CD4-positive, CD25-positive, alpha-beta regulatory T cell (primary cell): Measurements from ENCODE around the gene SLC1A7. TPM values are rescaled to one million over a fixed set of nuclear protein-coding genes. Genes with fewer than 3 reads are reported as not detected.

ENCODE experiments used
- ATAC-seq, 2 donors: fragments of 150-1000 bp; cut with Tn5 transposase; one replicate each; pipeline ENCODE4 v1.10.0; 2021; ENCODE audit warnings: low read depth in 2 of 2, moderate number of reproducible peaks in 2 of 2, moderate library complexity in 1 of 2
- DNase-seq, 3 donors: peaks; one replicate each; pipeline versions ENCODE4 v3.0.0 to v3.0.0-alpha.2; 2012 to 2022; ENCODE audit warnings: mixed read lengths in 1 of 3
- H3K27ac ChIP-seq: one replicate; pipeline ENCODE4 v1.7.0; 2013; ENCODE audit warnings: mild to moderate bottlenecking, low read length; ENCODE audit not compliant: insufficient read depth, poor library complexity, severe bottlenecking
- H3K27me3 ChIP-seq: one replicate; pipeline ENCODE4 v1.7.0; 2013; ENCODE audit warnings: low read length; ENCODE audit not compliant: control insufficient read depth, insufficient read depth
- H3K36me3 ChIP-seq: one replicate; pipeline ENCODE4 v1.7.0; 2013; ENCODE audit warnings: mild to moderate bottlenecking, low read length, moderate library complexity; ENCODE audit not compliant: control insufficient read depth, insufficient read depth
- H3K4me1 ChIP-seq: 2 replicates; pipeline ENCODE4 v1.7.0; 2013; ENCODE audit warnings: mild to moderate bottlenecking, low read length; ENCODE audit not compliant: insufficient read depth, control insufficient read depth, poor library complexity, severe bottlenecking
- H3K4me3 ChIP-seq: one replicate; pipeline ENCODE4 v1.7.0; 2013; ENCODE audit warnings: low read depth, mild to moderate bottlenecking, low read length, moderate library complexity
- H3K9me3 ChIP-seq, 2 experiments: 1 replicate in 1 of 2; 2 replicates in 1 of 2; pipeline ENCODE4 v1.7.0; 2013; ENCODE audit warnings: low read length in 2 of 2, mild to moderate bottlenecking in 1 of 2, moderate library complexity in 1 of 2; ENCODE audit not compliant: control insufficient read depth in 2 of 2
- H3K27ac Mint-ChIP-seq, 3 donors: one replicate each; pipeline ENCODE4 v1.8.0; 2020 to 2022; ENCODE audit warnings: mild to moderate bottlenecking in 3 of 3, mixed read lengths in 3 of 3, moderate library complexity in 2 of 3
- H3K27me3 Mint-ChIP-seq: one replicate; pipeline ENCODE4 v1.8.0; 2022; ENCODE audit warnings: mild to moderate bottlenecking, mixed read lengths
- H3K36me3 Mint-ChIP-seq: one replicate; pipeline ENCODE4 v1.8.0; 2020; ENCODE audit warnings: mixed read lengths
- H3K4me1 Mint-ChIP-seq, 4 donors: one replicate each; pipeline ENCODE4 v1.8.0; 2020 to 2022; ENCODE audit warnings: mixed read lengths in 4 of 4, mild to moderate bottlenecking in 1 of 4
- H3K4me3 Mint-ChIP-seq, 4 donors: one replicate each; pipeline ENCODE4 v1.8.0; 2020 to 2022; ENCODE audit warnings: mild to moderate bottlenecking in 4 of 4, mixed read lengths in 4 of 4, moderate library complexity in 3 of 4
- H3K9me3 Mint-ChIP-seq, 7 donors: one replicate each; pipeline ENCODE4 v1.8.0; 2020 to 2022; ENCODE audit warnings: mixed read lengths in 7 of 7, mild to moderate bottlenecking in 3 of 7, moderate library complexity in 2 of 7
- polyA plus RNA-seq, 4 donors: library from polyadenylated mRNA; unstranded; fragments of 300-500 nt; fragmentation: Illumina TruSeq; gene quantifications; one replicate each; pipeline ENCODE4 v1.2.3, GENCODE V29; 2021
- total RNA-seq: library from RNA; stranded (reverse); gene quantifications from one replicate; pipeline ENCODE4 v1.2.3, GENCODE V29; 2022

Gene SLC1A7
- total and polyA plus RNA-seq, 5 donors from 2014 or later: not detected

DNA sequence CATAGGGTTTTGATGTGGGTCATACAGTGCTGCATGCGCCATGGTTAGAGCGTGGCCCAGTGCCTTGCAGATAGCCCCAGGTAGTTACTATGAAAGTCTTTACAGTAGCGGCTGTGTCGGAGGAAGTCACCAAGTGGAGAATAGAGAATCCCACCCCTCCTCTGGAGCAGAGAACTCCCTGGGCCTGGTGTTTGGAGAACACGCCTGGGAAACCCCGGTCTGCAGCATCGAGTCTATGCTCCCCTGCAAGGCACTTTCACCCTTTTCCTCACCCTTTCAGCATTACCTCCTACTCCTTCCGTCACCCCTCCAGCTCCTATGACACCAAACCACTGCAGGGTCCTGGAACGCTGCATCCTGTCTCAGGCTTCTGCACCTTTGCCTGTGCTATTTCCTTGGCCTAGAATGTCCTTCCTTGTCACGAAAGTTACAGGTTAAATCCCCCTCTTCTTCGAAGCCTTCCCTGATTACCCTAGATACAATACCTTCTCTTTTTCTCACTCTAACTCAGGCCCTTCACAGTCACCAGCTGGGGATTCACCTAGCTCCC lies 2.7 kb upstream of the SLC1A7 start:
- H3K36me3 Mint-ChIP-seq: no peaks in the 10 kb centered on the region
- no peaks in the 10 kb centered on the region for H3K27me3 ChIP-seq
- no peak overlapping the region for H3K27ac Mint-ChIP-seq
- H3K9me3 ChIP-seq: no peaks in the 10 kb centered on the region
- H3K4me3 Mint-ChIP-seq: no peak overlapping the region
- no peak overlapping the region for H3K27ac ChIP-seq
- H3K4me3 ChIP-seq: no peak overlapping the region
- H3K4me1 ChIP-seq: no peaks in the 10 kb centered on the region
- H3K27me3 Mint-ChIP-seq: no peaks in the 10 kb centered on the region
- no peak for ATAC-seq
- H3K36me3 ChIP-seq: no peaks in the 10 kb centered on the region
- DNase-seq: no peak
- peaks cover 0 to 3% (median 0%) of the 10 kb centered on the region in 4 donors for H3K4me1 Mint-ChIP-seq
- peaks cover 0 to 2% (median 0%) of the 10 kb centered on the region in 7 donors for H3K9me3 Mint-ChIP-seq

DNA sequence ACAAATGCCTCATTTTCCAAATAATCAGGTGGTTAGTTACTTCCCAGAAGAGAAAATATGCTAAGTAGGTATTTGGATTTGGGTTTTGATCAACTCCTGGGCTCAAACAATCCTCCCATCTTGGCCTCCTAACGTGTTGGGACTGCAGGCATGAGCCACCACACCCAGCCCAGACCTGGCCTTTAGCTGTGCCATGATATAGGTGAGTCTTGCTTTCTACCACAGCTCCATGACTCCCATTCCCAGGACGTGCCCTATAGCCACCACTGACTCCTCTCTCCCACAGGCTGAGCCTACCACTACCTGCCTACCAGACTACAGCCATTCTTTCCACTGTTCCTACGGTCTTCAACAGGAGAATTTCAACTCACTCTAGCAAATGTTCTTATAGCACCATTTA lies 1.8 kb upstream of the SLC1A7 start:
- Mint-ChIP-seq H3K27ac (no peak overlapping the region), H3K36me3 (no peaks in the 10 kb centered on the region), H3K27me3 (no peaks in the 10 kb centered on the region), H3K4me1 (peaks cover 0 to 3% (median 0%) of the 10 kb centered on the region in 4 donors), H3K9me3 (peaks cover 0 to 2% (median 0%) of the 10 kb centered on the region in 7 donors), H3K4me3 (no peak overlapping the region)
- Histone ChIP-seq H3K27me3 (no peaks in the 10 kb centered on the region), H3K4me1 (no peaks in the 10 kb centered on the region), H3K36me3 (no peaks in the 10 kb centered on the region), H3K27ac (no peak overlapping the region), H3K9me3 (no peaks in the 10 kb centered on the region), H3K4me3 (no peak overlapping the region)
- no peak for ATAC-seq
- DNase-seq: no peak

DNA sequence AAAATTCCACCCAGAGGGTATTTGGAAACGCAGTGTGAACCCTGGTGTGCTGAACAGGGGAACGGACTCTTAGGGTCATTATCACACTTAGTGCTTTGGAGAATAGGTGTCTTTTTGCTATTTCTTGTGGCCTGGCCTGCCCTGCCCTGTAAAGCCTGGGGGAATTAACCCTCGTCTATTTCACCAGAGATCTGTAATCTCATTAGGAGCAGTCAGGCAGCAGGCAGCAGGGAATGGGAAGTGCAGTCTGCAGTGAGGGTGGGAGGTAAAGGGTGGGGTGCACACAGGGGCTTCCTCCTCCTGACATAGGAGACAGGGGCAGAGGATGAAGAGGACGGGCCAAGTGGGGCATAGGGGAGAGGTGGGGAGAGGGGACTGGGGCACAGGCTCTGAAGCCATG lies 1.1 kb upstream of the SLC1A7 start:
- Mint-ChIP-seq H3K27me3 (no peaks in the 10 kb centered on the region), H3K36me3 (no peaks in the 10 kb centered on the region), H3K27ac (no peak overlapping the region), H3K4me3 (no peak overlapping the region), H3K9me3 (peaks cover 0 to 2% (median 0%) of the 10 kb centered on the region in 7 donors), H3K4me1 (peaks cover 0 to 3% (median 0%) of the 10 kb centered on the region in 4 donors)
- DNase-seq (no peak), ATAC-seq (no peak)
- no peaks in the 10 kb centered on the region for H3K4me1 ChIP-seq
- H3K27me3 ChIP-seq: no peaks in the 10 kb centered on the region
- no peaks in the 10 kb centered on the region for H3K36me3 ChIP-seq
- no peak overlapping the region for H3K27ac ChIP-seq
- H3K4me3 ChIP-seq: no peak overlapping the region
- no peaks in the 10 kb centered on the region for H3K9me3 ChIP-seq

DNA sequence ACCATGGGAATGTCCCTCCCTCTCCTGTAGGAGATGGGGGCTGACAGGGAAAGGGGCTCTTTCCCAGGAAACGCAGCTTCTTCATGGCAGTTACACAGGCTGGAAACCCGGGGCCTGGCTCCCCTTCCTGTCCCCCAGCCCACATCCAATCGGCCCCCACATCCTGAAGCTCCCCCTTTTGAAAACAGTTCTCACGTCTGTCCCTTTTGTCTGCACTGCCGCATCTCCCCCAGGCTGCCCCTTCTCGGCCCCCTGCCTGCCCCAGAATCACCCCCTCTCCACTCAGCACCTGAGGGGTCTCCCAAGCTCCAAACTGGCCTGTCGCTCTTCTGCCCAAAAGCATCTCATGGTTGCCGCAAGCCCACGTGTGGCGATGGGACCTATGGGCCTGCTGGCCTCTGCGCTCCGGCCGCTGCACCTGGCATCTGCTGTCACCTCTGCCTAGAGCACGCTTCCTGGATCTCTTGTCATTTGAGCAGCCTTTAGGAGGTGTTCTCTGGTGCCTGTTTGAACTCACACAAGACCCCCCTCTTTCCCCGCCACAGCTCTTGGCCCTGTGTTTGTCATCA lies 867 bp downstream of the SLC1A7 start:
- H3K27me3 ChIP-seq: no peaks in the 10 kb centered on the region
- Mint-ChIP-seq H3K9me3 (peaks cover 0 to 6% (median 2%) of the 10 kb centered on the region in 7 donors), H3K27me3 (no peaks in the 10 kb centered on the region)

DNA sequence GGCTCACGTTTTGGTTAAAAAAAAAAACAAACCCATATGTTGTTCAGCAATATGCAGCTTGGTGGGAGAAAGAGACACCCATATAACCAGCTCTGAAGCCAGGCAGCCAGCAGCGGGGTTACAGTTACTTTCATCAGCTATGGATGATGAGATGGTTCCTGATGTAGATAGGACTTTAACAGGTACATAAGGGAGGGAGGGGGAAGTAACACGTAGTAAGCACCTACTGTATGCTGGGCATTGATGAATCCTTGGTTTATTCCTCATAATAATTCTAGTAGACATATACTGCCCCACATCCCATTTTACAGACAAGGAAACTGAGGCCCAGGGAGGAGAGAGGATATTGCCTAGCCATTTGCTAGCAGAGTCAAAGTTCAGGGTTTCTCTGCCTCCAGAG lies 2.0 kb downstream of the SLC1A7 start:
- Histone ChIP-seq H3K27me3 (no peaks in the 10 kb centered on the region), H3K27ac (no peak overlapping the region), H3K36me3 (no peaks in the 10 kb centered on the region), H3K4me3 (no peak overlapping the region), H3K9me3 (peaks cover 0 to 4% of the 10 kb centered on the region in 2 experiments), H3K4me1 (no peaks in the 10 kb centered on the region)
- no peak overlapping the region for H3K27ac Mint-ChIP-seq
- no peak overlapping the region for H3K4me3 Mint-ChIP-seq
- DNase-seq: no peak
- H3K27me3 Mint-ChIP-seq: no peaks in the 10 kb centered on the region
- no peak for ATAC-seq
- H3K4me1 Mint-ChIP-seq: peaks cover 0 to 2% (median 0%) of the 10 kb centered on the region in 4 donors
- H3K36me3 Mint-ChIP-seq: no peaks in the 10 kb centered on the region
- H3K9me3 Mint-ChIP-seq: peaks cover 0 to 6% (median 2%) of the 10 kb centered on the region in 7 donors

More for the DNA sequence above, 867 bp downstream of the SLC1A7 start:
- Histone ChIP-seq H3K36me3 (no peaks in the 10 kb centered on the region), H3K4me1 (no peaks in the 10 kb centered on the region), H3K9me3 (peaks cover 0 to 4% of the 10 kb centered on the region in 2 experiments), H3K4me3 (no peak overlapping the region), H3K27ac (no peak overlapping the region)
- Mint-ChIP-seq H3K27ac (no peak overlapping the region), H3K36me3 (no peaks in the 10 kb centered on the region), H3K4me3 (no peak overlapping the region), H3K4me1 (peaks cover 0 to 3% (median 0%) of the 10 kb centered on the region in 4 donors)
- no peak for ATAC-seq
- DNase-seq: no peak

DNA sequence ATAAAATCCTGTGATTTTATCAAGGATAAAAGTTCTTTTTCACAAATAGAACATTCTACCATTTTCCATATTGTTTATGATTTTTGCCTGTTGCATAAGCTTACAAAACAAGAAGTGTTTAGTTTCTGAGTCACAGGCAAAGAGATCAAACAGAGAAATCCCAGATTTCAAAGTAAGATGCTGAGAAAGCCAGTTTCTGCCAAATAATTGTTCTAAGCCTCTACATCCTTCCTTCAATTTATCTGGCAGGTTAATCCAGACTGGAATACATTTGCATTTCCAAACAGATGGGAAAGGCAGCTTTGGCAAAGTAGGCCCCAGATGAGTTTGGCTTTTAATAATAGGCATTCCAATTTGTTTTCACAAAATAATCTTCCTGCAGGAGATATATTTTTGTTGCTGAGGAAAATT lies 2.5 kb downstream of the SLC1A7 start:
- no peaks in the 10 kb centered on the region for H3K4me1 Mint-ChIP-seq
- H3K27ac ChIP-seq: no peak overlapping the region
- no peak overlapping the region for H3K4me3 ChIP-seq
- no peaks in the 10 kb centered on the region for H3K4me1 ChIP-seq
- H3K9me3 Mint-ChIP-seq: peaks cover 0 to 6% (median 2%) of the 10 kb centered on the region in 7 donors
- ATAC-seq (no peak), DNase-seq (no peak)
- H3K27me3 Mint-ChIP-seq: no peaks in the 10 kb centered on the region
- H3K27me3 ChIP-seq: no peaks in the 10 kb centered on the region
- no peak overlapping the region for H3K4me3 Mint-ChIP-seq
- H3K27ac Mint-ChIP-seq: no peak overlapping the region
- H3K36me3 Mint-ChIP-seq: no peaks in the 10 kb centered on the region
- no peaks in the 10 kb centered on the region for H3K36me3 ChIP-seq
- H3K9me3 ChIP-seq: peaks cover 0 to 4% of the 10 kb centered on the region in 2 experiments

DNA sequence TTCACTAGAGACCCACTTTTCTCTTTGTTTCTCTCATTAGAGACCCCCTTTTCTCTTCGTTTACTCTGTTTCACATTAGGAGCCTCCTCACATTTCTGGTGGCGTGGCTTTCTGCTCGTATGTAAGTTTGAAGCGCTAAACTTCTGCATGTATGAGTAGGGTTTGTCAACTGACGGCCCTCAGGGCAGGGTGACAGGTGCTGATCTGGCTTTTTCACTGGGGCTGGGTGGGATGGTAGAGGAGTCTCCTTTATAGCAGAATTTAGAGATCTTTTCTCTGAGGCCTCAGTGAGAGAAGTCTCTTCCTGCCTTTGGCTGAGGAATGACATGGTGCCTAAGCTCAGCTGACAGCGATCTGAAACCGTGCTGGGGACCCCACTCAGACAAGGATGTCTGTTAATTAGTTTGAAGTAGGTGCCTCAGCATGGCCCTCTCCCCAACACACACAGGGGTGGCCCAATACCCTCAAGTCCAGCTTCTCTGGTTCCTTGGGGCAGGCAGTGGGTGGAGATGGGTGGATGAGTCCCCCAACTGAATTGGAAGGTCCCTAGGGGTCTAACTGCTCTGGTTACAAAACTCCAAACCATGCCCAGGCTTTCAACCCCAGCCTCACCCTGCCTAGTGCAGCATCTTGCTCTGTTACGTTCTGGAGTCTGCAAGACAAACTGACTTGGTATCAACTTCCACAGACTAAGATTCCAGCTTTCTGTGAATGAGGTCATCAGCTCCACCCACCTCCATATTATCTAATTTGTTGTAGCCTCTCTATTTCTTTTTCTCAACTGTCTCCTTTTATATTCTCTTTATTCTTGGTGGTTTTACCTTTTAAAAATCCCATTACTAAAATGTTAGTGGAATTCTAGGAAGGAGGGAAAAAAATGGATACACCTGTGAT lies 3.2 kb downstream of the SLC1A7 start:
- no peaks in the 10 kb centered on the region for H3K27me3 Mint-ChIP-seq
- no peaks in the 10 kb centered on the region for H3K4me1 Mint-ChIP-seq
- Histone ChIP-seq H3K9me3 (peaks cover 0 to 4% of the 10 kb centered on the region in 2 experiments), H3K27me3 (no peaks in the 10 kb centered on the region), H3K36me3 (no peaks in the 10 kb centered on the region), H3K4me3 (no peak overlapping the region), H3K27ac (no peak overlapping the region), H3K4me1 (no peaks in the 10 kb centered on the region)
- no peak for DNase-seq
- no peak overlapping the region for H3K4me3 Mint-ChIP-seq
- H3K36me3 Mint-ChIP-seq: no peaks in the 10 kb centered on the region
- ATAC-seq: no peak
- no peak overlapping the region for H3K27ac Mint-ChIP-seq
- peaks cover 0 to 6% (median 2%) of the 10 kb centered on the region in 7 donors for H3K9me3 Mint-ChIP-seq
